Activated T-helper 9 cell treated with anti-CD3 and anti-CD28 coated beads, Interleukin-2, amount 50 U/mL, for 16 hours (primary cell): Measurements from ENCODE around the gene CMIP.

ENCODE experiments used
- DNase-seq: peaks from one replicate; pipeline ENCODE4 v3.0.0-alpha.2; 2020; ENCODE audit warnings: low read depth

The CMIP gene

GRCh38 chr16:81664153-81664552 lies 219.5 kb downstream of the CMIP start:
- DNase-seq, result no peak

- DNase-seq, result no peak
Measured at GRCh38 chr16:81665588-81665987, 221.0 kb downstream of the CMIP start.

GRCh38 chr16:81666113-81666512 lies 221.5 kb downstream of the CMIP start:
- DNase-seq, result no peak

GRCh38 chr16:81668243-81669097 lies 223.9 kb downstream of the CMIP start:
- DNase-seq, result no peak

- DNase-seq, result no peak
Measured at GRCh38 chr16:81669473-81670350, 225.1 kb downstream of the CMIP start.

- DNase-seq, result no peak
Measured at GRCh38 chr16:81671738-81672597, 227.4 kb downstream of the CMIP start.

GRCh38 chr16:81673432-81673831 lies 228.8 kb downstream of the CMIP start:
- no peak for DNase-seq

GRCh38 chr16:81675662-81676061 lies 231.1 kb downstream of the CMIP start:
- no peak for DNase-seq

GRCh38 chr16:81676066-81676882 lies 231.7 kb downstream of the CMIP start:
- DNase-seq, result no peak

- DNase-seq, result no peak
Measured at GRCh38 chr16:81676883-81677737, 232.5 kb downstream of the CMIP start.

- no peak for DNase-seq
Measured at GRCh38 chr16:81678326-81679095, 233.9 kb downstream of the CMIP start.

GRCh38 chr16:81679721-81680430 lies 235.3 kb downstream of the CMIP start:
- no peak for DNase-seq

GRCh38 chr16:81680444-81681275 lies 236.1 kb downstream of the CMIP start:
- no peak for DNase-seq

- no peak for DNase-seq
Measured at GRCh38 chr16:81681311-81681710, 236.7 kb downstream of the CMIP start.

GRCh38 chr16:81684242-81684837 lies 239.7 kb downstream of the CMIP start:
- DNase-seq, result no peak

- no peak for DNase-seq
Measured at GRCh38 chr16:81684901-81685300, 240.3 kb downstream of the CMIP start.

GRCh38 chr16:81686391-81687130 lies 242.0 kb downstream of the CMIP start:
- no peak for DNase-seq
